Measurements from ENCODE around the gene VAC14.

GRCh38 chr16:70656712-70657263 lies 144.2 kb downstream of the VAC14 start:
- TF ChIP-seq EGR1 (IDR thresholded peaks at IDR 0.05) (no peak), MAX (IDR thresholded peaks at IDR 0.05) (no peak), TAF1 (IDR thresholded peaks at IDR 0.05; ENCODE audit: low read depth) (no peak), EP300 (IDR thresholded peaks at IDR 0.05; ENCODE audit: borderline replicate concordance) (no peak), ZBTB7A (IDR thresholded peaks at IDR 0.05; ENCODE audit: low read depth) (no peak), CEBPB (IDR thresholded peaks at IDR 0.05) (no peak), RAD21 (IDR thresholded peaks at IDR 0.05; ENCODE audit: low read depth) (no peak), YY1 (IDR thresholded peaks at IDR 0.05; ENCODE audit: low read depth) (no peak), FOXM1 (IDR thresholded peaks at IDR 0.05; ENCODE audit: borderline replicate concordance, low read depth) (no peak), REST (IDR thresholded peaks at IDR 0.05; ENCODE audit: low read depth) (no peak), TEAD4 (IDR thresholded peaks at IDR 0.05) (no peak)
